Suppressor macrophage (primary cell): ENCODE data around the gene MRPS21.

Source experiments
- DNase-seq, 4 experiments: peaks; one replicate each; pipeline ENCODE4 v3.0.0-alpha.2; 2020 to 2022
- total RNA-seq, 17 experiments: gene quantifications; one replicate each; lab custom pipeline; 2026; ENCODE audit warnings: mixed read lengths in 6 of 17, inconsistent platforms in 3 of 17; lab: John Stamatoyannopoulos, UW

The MRPS21 gene
- 14.0 to 40.7 (median 26.4) reads per million in 17 experiments for total RNA-seq

DNA sequence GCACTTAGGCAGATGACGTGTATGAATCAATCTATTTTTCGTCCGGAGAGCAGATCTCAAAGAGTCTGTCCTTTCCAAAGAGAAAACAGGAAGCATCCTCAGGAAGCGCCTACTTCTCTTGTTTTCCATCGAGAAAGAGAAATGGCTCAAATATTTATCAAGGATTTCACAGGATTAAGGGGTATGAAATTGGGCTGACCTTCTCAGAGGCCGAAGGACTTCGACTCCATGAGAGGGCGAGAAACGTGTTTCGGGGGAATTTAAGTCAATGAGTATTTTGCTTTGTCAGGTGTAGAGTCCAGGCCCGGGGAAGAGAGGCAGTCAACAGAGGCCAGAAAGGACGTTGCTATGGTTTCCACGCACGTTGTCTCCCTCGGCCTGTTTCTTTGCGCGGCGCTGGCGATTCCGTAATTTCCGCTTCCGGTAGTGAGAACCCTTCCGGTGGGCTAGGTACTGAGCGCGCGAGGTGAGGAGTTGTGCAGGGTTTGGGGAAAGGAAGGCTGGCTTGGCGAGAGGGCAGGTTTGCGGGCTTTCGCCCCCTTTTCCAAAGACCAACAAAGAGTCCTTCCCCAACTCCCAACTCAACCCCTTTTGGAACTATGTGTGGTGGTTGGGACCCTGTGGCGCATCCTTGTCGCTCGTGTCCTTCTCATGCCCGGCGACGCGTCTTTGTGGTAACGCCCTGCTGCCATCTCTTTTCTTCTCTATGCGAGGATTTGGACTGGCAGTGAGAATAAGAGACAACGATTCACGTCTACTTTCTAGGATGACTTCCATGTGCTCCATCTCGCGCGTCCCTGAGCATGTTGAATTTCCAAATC lies at the start of gene MRPS21:
Gene MRPS21 (plus strand): TSS at position 429 of the 821 bp plus-strand sequence. CDS start 506 bp downstream, outside the sequence.
- DNase-seq: peak; percentile 91 to 94 (median 94)

DNA sequence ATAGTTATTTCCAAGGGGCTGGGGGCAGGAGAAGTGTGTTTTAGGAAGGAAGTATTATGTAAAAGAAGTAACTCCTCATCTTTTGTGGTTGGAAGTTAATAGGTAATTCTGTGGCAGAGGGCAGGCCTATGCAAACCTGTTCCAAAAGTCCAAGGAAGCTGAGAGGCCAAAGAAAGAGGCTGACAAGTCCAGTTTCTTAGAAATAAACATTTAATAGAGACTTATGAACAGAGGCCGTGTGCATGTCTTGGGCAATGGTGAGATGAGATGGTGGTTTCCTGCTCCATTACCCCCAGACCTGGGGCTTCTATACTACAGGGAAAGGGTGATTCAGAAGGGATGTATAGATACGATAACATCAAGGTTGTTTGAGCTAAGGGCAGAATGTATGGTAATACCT lies 43.7 kb upstream of the MRPS21 start:
- no peak for DNase-seq

DNA sequence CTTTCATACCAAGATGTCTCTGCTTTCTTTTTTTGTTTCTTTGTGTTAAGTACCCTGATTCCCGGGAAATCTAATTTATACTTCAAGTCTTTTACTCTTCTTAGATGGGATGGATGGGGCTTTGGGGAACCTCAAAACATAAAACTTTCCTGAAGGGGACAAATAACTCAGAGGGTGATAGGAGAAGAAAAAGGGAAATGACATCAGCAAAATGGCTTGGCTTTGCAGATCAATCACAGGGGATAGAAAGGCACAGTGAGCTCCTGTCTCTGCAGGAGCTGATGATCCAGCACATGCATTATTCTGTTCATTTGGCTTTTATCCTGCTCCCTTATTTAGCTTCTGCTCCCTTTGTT lies 37.5 kb upstream of the MRPS21 start:
- peak in 2 of 4 experiments; percentile 11 to 23 for DNase-seq

DNA sequence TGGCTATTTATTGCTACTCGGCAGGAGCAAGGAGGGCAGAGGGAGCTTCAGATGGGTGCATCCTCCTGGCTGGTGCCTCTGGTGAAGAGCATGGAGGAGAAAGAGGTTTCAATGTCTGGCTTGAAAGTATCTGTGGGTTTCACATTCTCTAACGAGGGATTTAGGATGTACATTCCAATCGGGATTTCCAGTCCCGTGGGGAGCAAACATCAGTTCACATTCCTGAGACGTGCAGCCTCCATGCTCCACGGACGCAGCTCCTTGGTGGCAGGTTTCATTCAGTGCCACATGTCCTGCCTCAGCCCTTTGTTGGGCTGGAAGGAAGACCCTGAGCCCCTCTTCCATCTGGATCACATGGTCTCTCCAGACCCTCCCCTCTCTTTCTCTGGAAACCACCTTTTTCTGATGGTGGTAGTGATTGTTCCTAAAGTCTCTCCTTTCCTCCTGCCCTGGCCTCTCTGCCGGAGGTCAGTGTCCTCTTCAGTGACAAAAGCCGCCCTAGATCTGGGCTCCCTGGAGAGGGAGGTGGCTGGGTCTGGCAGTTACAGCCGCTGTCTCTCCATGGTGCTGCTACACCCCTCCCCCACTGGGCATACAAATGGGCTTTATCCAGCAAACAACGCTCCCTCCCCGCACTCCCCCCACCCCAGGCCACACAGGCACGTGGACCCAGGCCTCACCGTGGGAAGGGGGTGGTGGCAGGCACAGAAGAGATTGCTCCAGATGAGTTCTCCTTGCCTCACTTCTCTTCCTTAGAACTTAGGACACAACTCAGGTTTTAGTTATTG lies 36.9 kb upstream of the MRPS21 start:
- DNase-seq: peak in 3 of 4 experiments; percentile 19 to 38 (median 21)

DNA sequence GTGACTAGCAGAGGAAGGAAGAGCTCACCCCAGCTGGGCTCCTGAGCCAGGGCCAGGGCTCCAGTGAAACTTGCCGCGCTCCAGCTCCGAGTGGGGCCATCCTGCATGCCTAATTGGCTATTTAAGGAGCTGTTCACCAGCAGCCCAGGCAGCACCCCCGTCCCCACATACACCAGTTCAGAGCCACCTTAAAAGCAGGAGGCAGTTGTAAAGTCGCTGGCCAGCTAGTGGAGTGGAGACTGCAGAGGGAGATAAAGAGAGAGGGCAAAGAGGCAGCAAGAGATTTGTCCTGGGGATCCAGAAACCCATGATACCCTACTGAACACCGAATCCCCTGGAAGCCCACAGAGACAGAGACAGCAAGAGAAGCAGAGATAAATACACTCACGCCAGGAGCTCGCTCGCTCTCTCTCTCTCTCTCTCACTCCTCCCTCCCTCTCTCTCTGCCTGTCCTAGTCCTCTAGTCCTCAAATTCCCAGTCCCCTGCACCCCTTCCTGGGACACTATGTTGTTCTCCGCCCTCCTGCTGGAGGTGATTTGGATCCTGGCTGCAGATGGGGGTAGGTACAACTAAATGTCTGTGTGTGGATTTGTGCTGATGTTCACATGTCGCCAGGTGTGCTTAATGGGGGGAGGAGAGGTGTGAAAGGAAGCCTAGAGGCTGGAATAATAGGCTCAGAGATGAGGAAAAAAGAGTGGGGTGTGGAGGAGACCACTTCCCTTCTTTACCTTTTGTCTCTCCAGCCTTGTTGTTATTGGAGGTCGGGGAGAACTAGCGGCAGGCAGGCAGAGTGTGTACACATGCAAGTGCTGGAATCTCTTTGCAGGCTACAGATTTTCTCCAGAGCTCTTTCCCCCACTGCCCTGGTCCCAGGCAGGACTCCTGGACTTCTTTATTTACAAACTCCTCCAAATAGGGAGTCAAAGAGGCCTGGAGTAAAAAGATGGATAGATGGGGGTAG lies 35.8 kb upstream of the MRPS21 start, which contains the start of gene CA14:
Gene CA14 (plus strand): TSS at position 151 of the 962 bp plus-strand sequence. CDS start 355 bp downstream, at position 506.
- DNase-seq: no peak

DNA sequence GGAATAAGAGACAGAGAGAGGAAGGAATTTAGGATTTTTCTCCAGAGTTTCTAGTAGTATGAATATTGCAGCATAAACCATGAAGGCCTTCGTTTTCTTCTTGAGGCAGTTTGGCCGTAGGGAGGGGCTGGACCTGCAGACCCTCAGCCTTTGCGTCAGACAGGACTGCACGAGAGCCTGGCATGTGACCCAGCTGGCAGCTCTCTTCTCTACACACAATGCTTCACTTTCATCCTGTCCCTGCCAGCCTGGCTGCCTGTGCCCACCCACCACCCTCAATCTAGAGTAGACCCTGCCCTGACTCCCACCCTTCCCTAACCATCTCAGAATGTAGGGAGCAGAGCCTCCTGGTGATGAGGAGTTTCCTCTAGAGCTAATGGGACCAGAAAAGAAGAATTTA lies 34.4 kb upstream of the MRPS21 start:
- no peak for DNase-seq

DNA sequence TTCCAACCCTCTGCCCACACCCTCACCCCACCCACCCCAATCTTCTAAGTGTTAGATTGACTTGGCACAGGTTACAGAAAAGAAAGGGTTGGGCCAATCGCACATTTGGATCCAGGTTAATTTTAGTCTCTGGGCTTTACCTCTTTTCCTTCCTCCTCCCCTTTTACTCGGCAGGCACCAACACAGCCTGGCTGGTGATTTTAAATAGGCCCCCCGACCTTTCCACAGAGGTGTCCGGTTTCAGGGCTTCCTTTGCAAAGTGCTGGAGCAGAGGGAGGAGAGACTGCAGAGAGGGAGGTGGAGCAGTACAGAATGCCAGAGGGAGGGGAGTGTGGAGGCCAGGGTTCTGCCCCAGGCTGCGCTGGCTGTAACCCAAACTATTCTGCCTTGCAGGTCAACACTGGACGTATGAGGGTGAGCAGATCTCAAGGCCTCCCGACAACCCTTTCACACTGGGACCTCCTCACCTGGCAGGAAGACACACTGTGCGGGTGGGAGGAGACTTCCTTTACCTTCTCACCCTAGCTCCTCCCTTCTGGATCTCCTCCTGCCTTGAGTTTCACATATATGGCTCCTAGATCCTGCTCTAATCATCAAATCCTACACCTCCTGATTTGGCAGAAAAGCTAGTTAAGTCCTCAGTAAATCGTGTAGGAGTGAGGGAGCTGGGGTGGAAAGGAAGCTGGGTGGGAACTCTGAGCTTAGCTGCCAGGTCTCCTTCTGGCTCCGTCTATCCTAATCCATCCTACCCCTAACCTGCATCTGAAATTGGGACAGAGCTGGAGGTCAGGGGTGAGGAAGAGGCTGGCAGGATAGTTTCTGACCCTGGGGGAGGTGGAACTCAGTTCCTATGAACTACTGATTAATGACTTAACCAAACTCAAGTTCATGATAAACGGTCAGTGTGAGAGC lies 33.6 kb upstream of the MRPS21 start:
- no peak for DNase-seq

DNA sequence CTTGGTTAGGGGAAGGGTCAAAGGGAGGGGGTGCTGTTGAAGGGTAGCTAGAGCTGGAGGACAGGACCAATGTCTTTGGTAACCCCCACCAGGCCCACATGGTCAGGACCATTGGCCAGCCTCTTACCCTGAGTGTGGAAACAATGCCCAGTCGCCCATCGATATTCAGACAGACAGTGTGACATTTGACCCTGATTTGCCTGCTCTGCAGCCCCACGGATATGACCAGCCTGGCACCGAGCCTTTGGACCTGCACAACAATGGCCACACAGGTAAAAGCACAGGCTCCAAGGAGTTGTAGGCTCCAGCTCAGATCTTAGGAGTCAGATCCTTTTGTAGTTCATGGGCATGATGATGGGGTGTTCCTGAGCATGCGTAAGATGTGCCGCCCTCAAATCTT lies 32.3 kb upstream of the MRPS21 start:
- DNase-seq: no peak

DNA sequence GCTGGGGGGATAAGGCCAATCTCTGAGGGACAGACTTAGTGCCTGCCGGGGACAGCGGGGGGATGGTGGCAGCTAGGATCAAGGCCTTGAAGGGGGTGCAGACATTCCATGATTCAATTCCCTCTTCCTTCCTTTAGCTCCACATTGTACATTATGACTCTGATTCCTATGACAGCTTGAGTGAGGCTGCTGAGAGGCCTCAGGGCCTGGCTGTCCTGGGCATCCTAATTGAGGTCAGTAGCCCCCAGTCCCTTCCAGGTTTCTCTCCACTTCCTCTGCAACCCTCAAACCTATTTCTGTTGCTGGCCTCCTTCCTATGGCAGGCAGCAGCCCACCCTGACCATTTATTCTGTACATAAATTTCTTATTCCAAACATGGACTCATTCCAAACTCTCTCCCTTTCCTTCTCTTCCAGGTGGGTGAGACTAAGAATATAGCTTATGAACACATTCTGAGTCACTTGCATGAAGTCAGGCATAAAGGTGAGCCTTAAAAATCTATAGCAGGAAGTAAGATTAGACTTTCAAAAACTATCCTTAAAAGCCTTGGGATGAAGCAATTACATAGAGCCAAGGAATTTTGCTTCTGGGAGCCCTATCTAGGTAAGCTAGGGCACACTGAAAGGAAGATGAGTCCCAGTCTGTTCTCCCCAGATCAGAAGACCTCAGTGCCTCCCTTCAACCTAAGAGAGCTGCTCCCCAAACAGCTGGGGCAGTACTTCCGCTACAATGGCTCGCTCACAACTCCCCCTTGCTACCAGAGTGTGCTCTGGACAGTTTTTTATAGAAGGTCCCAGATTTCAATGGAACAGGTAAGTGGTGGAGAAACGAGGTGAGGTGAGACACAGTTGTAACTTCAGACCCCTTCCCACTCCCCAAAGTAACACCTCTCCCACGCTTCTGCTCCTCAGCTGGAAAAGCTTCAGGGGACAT lies 31.0 kb upstream of the MRPS21 start:
- DNase-seq: no peak

DNA sequence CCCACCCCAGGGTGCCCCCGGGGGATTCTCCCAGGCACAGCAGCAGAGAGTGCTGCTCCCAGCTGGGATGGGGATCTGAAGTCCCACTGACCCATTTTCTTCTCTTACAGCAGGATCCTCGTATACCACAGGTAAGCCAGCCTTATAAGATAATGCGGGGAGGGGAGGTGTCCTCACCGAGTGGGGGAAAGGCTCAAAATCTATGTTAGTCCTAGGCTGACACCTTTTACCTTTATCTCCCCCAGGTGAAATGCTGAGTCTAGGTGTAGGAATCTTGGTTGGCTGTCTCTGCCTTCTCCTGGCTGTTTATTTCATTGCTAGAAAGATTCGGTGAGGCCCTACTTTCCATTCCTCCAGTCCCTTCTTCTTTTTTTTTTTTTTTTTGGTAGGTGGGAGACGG lies 30.1 kb upstream of the MRPS21 start:
- no peak for DNase-seq

DNA sequence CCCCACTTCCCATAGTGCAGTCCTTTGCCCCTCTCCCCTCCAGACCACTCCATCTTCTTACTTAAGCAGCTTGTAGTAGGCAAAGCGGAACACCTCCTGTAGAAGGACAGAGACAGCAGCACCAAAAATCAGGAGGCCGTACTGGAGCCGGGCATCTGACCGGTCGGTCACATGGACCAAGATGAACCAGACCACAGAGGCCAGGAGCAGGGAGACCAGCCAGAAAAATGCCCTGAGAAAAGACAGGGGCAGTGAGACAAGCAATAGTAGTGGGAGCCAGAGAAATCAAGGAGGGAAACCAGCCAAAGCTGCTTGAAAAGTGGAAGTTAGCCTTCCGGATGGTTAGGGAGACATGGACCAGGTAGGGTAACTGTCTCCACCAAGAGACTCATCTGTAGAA lies 25.8 kb upstream of the MRPS21 start:
- no peak for DNase-seq

DNA sequence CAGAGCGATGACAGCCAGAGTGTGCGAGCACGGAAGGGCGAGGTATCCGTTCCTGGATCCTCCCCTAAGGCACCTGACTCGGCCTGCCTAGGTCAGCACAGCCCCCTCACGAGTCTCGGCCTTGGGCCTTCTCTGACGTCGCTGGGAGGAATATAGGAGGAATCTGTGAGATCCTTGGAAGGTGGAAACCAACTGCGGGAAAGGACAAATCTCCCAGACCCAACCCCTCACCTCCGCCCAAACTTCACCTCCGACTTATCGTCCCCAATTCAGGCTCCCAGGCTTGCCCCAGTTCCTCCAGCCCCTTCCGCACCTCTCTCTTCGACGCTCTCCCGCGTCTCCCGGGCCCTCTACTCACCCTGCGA lies 25.3 kb upstream of the MRPS21 start:
- peak; percentile 61 to 79 (median 72) for DNase-seq

DNA sequence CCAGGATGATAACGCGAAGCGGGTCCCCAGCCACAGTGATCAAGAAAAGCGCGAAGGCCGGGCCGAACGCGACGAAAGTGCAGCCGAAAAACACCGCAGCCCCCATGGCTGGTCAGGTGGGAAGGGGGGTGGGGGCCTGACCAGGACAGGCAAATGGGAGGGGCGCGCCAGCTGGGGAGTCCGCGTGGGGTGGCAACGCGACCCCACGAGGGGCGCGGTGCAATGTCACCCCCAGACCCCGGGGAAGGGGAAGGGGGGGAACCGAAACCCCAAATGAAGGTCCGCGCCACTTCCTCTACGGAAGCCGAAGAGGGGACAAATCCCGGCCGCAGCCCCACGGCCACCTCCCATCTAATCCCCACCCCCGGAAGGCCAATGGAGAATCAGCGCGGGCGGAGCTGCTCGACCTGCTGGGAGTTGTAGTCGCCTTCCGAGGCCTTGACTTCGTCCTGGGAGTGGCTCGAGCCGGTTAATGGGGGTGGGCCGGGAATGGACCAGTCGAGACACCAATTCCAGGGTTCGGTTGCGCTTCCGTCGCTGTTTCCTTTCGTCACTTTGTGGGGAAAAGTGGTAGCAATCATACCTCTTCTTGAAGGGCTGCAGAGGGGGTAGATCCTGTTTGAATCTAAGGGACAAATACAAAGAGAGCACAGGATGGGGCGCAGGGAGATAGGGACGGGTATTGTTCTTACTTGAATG lies 24.8 kb upstream of the MRPS21 start, which contains the start of gene APH1A:
Gene APH1A (minus strand): TSS at position 312 of the 699 bp plus-strand sequence. CDS start 206 bp downstream, at position 106.
- DNase-seq: peak; percentile 97 to 99 (median 98)

DNA sequence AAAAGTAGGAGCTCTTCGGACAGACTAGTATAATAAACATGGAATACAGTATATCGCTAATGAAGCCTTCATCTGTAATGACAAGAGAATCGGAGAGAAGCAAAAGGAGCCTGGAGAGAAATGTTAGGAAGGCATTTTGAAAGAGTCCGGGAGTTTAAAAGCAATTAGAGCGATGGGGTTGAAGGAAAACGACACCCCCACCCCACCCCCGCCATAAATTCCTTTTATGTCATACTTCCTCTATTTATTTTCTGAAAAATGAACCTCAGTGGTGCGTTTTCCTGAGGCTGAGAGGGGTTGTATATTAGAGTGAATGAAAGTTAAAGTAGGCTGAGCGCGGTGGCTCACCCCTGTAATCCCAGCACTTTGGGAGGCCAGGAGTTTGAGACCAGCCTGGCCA lies 24.2 kb upstream of the MRPS21 start:
- peak; percentile 26 to 58 (median 47) for DNase-seq

DNA sequence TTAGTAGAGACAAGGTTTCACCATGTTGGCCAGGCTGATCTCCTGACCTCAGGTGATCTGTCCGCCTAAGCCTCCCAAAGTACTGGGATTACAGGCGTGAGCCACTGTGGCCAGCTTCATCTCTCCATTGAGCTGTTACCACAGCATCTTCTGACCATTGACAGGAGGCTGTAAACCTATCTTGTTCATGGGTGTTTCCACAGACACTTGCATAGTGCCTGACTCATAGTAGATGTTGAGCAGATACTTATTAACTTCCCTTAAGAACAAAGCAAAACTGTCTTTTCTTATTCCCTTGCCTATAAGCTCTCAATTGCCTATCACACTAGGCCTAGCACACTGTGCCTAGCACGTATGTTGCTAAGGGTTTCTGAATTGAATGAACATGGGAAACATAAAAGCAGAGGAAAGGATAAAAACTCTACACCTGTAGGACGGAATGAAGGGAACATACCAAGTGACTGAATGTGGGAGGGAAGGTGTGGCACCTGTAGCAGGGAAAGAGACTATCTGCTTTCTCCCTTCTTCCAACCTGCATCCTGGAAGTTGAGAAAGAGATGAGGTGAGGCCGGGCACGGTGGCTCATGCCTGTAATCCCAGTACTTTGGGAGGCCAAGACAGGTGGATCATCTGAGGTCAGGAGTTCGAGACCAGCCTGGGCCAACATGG lies 22.2 kb upstream of the MRPS21 start:
- peak in 2 of 4 experiments; percentile 46 to 57 for DNase-seq

DNA sequence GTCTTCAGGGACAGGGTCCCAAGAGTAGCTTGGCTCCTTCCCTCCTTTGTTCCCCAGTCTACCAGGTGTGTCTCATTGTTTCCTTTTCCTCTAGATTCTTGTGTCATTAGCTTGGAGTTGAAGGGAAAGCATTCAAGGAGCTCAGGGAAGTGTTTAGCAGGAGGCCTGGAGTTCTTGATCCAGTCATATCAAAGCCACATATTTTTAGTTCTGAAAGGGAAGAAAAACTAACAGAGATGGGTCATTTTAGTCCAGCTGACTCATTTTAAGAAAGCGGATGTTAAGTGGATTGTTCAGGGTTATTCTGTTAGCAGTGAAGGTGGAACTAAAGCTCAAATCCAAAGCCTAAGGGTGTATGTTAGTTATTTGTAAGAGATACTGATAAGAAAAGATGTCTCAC lies 20.4 kb upstream of the MRPS21 start:
- DNase-seq: peak in 2 of 4 experiments; percentile 59 to 64

DNA sequence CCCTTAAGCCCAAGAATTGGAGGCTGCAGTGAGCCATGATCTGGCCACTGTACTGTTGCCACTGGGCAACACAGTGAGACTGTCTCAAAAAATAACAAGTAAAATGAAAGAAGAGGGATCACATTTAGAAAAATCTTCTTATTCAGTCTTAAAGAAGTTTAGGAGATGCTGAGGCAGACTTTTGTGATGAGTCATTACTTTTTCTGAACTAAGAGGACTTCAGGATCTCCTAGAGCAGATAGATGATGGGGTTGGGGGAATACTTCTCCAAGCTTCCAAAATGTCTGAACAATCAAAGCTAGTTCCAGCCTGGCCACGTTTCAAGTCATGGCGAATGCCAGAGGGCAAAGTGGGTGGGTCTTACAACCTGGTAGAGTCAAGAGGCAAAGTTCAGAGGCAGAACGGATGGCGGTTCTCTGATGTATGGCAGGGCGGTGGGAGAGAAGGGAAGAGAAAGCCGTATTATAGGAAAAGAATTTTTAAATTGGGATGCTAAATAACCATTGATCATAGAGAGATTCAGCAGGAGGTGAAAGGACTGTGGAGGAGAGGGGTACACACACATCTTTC lies 13.4 kb upstream of the MRPS21 start:
- no peak for DNase-seq

DNA sequence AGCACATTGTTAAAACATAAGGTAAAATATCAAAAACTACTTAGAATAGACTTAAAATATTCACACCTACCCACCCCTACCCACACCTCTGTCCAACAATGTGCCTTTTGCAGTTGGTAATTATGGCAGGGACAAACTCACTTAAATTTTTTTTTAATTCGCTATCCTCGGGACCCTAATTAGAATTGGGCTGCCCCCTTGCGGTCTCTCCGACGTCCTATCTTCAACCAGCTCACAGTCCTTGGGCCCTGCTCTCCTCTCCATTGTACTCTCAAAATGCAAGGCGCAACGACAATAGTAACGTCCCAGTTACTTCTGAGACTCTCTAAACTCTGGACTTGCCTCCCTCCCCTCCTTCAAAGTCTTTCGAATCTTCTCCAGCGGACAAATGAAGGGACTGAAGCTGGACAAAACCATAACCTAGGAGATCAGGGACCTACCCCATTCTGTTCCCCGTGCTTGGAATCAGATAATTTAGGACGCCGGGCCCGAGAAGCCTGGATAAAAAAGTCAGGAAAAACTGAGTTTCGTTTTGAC lies 12.4 kb upstream of the MRPS21 start:
- DNase-seq: peak; percentile 63 to 84 (median 76)
